ENCODE measurements around the gene ERC1. TPM values are rescaled to one million over a fixed set of nuclear protein-coding genes. Genes with fewer than 3 reads are reported as not detected.

The ERC1 gene
- total RNA-seq, 1 donor from 2014 or later, result 82.2 TPM

DNA sequence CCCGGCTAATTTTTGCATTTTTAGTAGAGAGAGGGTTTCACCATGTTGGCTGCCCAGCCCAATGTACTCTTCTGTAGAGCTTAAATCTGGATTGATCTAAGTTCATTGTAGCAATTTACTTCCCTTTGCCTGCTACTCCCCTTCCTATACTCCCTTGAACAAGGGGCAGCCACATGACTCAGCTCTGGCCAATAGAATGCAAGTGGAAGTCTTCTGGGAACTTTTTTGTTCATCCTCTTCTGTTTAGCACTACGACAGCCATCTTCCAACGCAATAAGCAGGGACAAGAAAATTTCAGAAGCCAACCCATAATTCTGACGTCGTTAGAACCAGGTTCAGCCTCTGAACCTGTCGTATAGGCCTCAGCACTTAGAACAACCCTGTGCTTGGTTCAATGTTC lies 35.1 kb upstream of the ERC1 start:
- Mint-ChIP-seq H3K27ac (ENCODE audit: unreplicated experiment) (no peak overlapping the region), H3K4me1 (ENCODE audit: low read depth, unreplicated experiment) (peaks cover 3% of the 10 kb centered on the region), H3K4me3 (ENCODE audit: unreplicated experiment) (no peak overlapping the region), H3K9me3 (ENCODE audit: unreplicated experiment) (no peaks in the 10 kb centered on the region), H3K36me3 (ENCODE audit: unreplicated experiment) (no peaks in the 10 kb centered on the region), H3K27me3 (ENCODE audit: unreplicated experiment) (peaks cover 3% of the 10 kb centered on the region)
- TF ChIP-seq, protein P1, sequence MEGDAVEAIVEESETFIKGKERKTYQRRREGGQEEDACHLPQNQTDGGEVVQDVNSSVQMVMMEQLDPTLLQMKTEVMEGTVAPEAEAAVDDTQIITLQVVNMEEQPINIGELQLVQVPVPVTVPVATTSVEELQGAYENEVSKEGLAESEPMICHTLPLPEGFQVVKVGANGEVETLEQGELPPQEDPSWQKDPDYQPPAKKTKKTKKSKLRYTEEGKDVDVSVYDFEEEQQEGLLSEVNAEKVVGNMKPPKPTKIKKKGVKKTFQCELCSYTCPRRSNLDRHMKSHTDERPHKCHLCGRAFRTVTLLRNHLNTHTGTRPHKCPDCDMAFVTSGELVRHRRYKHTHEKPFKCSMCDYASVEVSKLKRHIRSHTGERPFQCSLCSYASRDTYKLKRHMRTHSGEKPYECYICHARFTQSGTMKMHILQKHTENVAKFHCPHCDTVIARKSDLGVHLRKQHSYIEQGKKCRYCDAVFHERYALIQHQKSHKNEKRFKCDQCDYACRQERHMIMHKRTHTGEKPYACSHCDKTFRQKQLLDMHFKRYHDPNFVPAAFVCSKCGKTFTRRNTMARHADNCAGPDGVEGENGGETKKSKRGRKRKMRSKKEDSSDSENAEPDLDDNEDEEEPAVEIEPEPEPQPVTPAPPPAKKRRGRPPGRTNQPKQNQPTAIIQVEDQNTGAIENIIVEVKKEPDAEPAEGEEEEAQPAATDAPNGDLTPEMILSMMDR (IDR thresholded peaks at IDR 0.05; ENCODE audit: partially characterized antibody, unreplicated experiment), result no peak
- no peak for DNase-seq

DNA sequence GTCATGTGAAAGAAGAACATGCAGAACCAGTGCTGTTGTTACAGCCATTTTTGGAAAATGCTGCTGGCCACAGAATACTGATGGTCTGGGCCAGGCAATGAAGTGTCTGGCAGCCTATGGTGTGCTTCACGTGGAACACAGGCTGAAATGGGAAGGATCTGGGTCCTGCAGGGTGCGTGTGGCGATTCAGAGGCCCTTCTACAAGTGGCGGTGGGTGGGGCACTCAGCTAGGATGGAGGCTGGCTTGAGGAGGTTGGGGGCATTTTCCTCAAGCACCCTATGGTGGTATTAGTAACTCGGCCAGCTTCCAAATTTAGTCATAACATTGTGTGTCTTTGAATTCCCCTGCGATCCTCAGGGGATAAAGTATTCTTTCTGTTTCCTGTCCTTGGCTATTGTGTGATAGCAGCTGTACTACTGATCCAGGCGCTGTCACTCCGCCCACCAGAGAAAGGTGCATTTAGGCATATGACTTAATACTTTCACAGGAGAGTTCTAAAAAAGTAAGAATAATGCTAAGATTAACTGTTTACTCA lies 32.4 kb upstream of the ERC1 start:
- Mint-ChIP-seq H3K9me3 (ENCODE audit: unreplicated experiment) (no peaks in the 10 kb centered on the region), H3K27me3 (ENCODE audit: unreplicated experiment) (peaks cover 3% of the 10 kb centered on the region), H3K4me1 (ENCODE audit: low read depth, unreplicated experiment) (peaks cover 3% of the 10 kb centered on the region), H3K27ac (ENCODE audit: unreplicated experiment) (no peak overlapping the region), H3K36me3 (ENCODE audit: unreplicated experiment) (no peaks in the 10 kb centered on the region), H3K4me3 (ENCODE audit: unreplicated experiment) (no peak overlapping the region)
- DNase-seq, result no peak
- TF ChIP-seq, protein P1 (IDR thresholded peaks at IDR 0.05; ENCODE audit: partially characterized antibody, unreplicated experiment), result no peak

DNA sequence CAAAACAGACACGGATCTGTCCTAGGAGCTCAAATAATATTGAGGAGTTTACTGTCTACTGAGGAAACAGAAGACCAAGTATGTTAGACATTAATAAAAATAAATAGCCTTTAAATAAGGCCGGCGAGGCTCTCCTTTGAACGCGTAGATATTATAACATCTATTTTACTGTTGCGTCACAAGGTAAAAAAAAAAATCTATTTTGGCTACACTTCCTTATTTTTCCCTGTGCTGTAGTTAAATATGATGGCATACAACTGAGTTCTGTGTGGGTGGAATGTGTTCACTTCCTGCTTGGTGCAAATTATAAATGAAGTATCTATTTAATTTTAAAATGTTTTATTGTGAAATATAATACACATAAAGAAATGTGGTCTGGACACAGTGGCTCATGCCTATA lies 24.3 kb upstream of the ERC1 start:
- no peaks in the 10 kb centered on the region for H3K36me3 Mint-ChIP-seq (ENCODE audit: unreplicated experiment)
- no peak for DNase-seq
- H3K27ac Mint-ChIP-seq (ENCODE audit: unreplicated experiment), result no peak overlapping the region
- H3K27me3 Mint-ChIP-seq (ENCODE audit: unreplicated experiment), result no peaks in the 10 kb centered on the region
- no peak overlapping the region for H3K4me3 Mint-ChIP-seq (ENCODE audit: unreplicated experiment)
- no peaks in the 10 kb centered on the region for H3K9me3 Mint-ChIP-seq (ENCODE audit: unreplicated experiment)
- TF ChIP-seq, protein P1 (IDR thresholded peaks at IDR 0.05; ENCODE audit: partially characterized antibody, unreplicated experiment), result no peak
- H3K4me1 Mint-ChIP-seq (ENCODE audit: low read depth, unreplicated experiment), result peaks cover 2% of the 10 kb centered on the region

GRCh38 chr12:967641-968040 lies 23.4 kb upstream of the ERC1 start:
- H3K36me3 Mint-ChIP-seq (ENCODE audit: unreplicated experiment), result no peaks in the 10 kb centered on the region
- peaks cover 2% of the 10 kb centered on the region for H3K4me1 Mint-ChIP-seq (ENCODE audit: low read depth, unreplicated experiment)
- no peaks in the 10 kb centered on the region for H3K27me3 Mint-ChIP-seq (ENCODE audit: unreplicated experiment)
- H3K4me3 Mint-ChIP-seq (ENCODE audit: unreplicated experiment), result no peak overlapping the region
- peaks cover 1% of the 10 kb centered on the region for H3K9me3 Mint-ChIP-seq (ENCODE audit: unreplicated experiment)
- TF ChIP-seq, protein P1 (IDR thresholded peaks at IDR 0.05; ENCODE audit: partially characterized antibody, unreplicated experiment), result no peak
- DNase-seq, result no peak
- no peak overlapping the region for H3K27ac Mint-ChIP-seq (ENCODE audit: unreplicated experiment)

DNA sequence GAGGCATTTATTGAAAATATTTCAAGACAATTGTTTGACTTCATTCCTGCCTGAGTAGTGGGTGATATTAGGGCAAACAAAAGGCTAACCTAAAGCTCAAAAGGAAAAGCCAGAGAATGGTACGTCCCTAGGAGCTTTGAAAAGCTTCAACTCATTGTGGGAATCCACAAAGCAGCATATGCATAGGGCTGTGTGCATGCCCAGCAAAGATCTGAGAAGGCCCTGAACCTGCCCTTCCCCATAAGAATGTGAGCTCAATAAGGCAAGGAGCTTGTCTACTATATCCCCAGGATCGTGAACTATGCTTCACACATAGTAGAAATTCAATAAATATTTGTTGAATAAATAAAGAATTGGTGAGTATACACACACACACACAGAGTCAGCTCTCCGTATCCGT lies 22.5 kb upstream of the ERC1 start:
- H3K9me3 Mint-ChIP-seq (ENCODE audit: unreplicated experiment), result peaks cover 1% of the 10 kb centered on the region
- no peaks in the 10 kb centered on the region for H3K27me3 Mint-ChIP-seq (ENCODE audit: unreplicated experiment)
- peaks cover 2% of the 10 kb centered on the region for H3K4me1 Mint-ChIP-seq (ENCODE audit: low read depth, unreplicated experiment)
- H3K4me3 Mint-ChIP-seq (ENCODE audit: unreplicated experiment), result no peak overlapping the region
- H3K27ac Mint-ChIP-seq (ENCODE audit: unreplicated experiment), result no peak overlapping the region
- TF ChIP-seq, protein P1 (IDR thresholded peaks at IDR 0.05; ENCODE audit: partially characterized antibody, unreplicated experiment), result no peak
- DNase-seq, result no peak
- no peaks in the 10 kb centered on the region for H3K36me3 Mint-ChIP-seq (ENCODE audit: unreplicated experiment)

Measured in glutamatergic neuron (in vitro differentiated cells).